Body of pancreas (tissue), 4 donors: ENCODE measurements around the gene CDH16. TPM values are rescaled to one million over a fixed set of nuclear protein-coding genes. Genes with fewer than 3 reads are reported as not detected.

Experiments used
- ATAC-seq: fragments of 150-250 bp; one replicate; pipeline ENCODE4 v1.9.1; 2016
- DNase-seq, 4 donors: peaks; one replicate each; pipeline ENCODE4 v3.0.0-alpha.2; 2019
- H3K27ac ChIP-seq, 4 donors: fragments of 200-600 bp; sonication (generic); 1 replicate in 3 of 4; 2 replicates in 1 of 4; pipeline versions ENCODE4 v1.5.1 to v1.6.1; 2016 to 2019; ENCODE audit warnings: mild to moderate bottlenecking in 1 of 4, mixed read lengths in 1 of 4, moderate library complexity in 1 of 4
- H3K27me3 ChIP-seq, 2 donors: fragments of 200-600 bp; sonication (generic); one replicate each; pipeline ENCODE4 v1.6.0; 2016; ENCODE audit warnings: mild to moderate bottlenecking in 1 of 2
- H3K36me3 ChIP-seq, 2 donors: fragments of 200-600 bp; sonication (generic); replicated peaks in 1 of 2; 2 replicates each; pipeline ENCODE4 v1.5.1; 2016; ENCODE audit warnings: low read depth in 2 of 2; ENCODE audit not compliant: insufficient read depth in 1 of 2
- H3K4me1 ChIP-seq: fragments of 200-600 bp; sonication (generic); one replicate; pipeline ENCODE4 v1.6.0; 2016
- H3K4me3 ChIP-seq, 2 donors: fragments of 200-600 bp; sonication (generic); 1 replicate in 1 of 2; 2 replicates in 1 of 2; pipeline ENCODE4 v1.5.1; 2016 to 2019
- H3K9me3 ChIP-seq, 3 donors: fragments of 200-600 bp; sonication (generic); 1 replicate in 2 of 3; 2 replicates in 1 of 3; pipeline ENCODE4 v1.5.1; 2016
- CTCF ChIP-seq, 7 experiments: fragments of 450-650 bp in 4 of 7; fragments of 200-600 bp in 3 of 7; sonication (generic) in 3 of 7; IDR thresholded peaks; one replicate each; pipeline ENCODE4 v1.5.1; 2016 to 2019; ENCODE audit warnings: antibody characterized with exemption in 7 of 7
- POLR2A ChIP-seq, 3 donors: fragments of 450-650 bp; IDR thresholded peaks; one replicate each; pipeline ENCODE4 v1.6.1; 2016; ENCODE audit warnings: antibody characterized with exemption in 3 of 3, mild to moderate bottlenecking in 2 of 3
- WGBS, 2 donors: methylation state at CpG; one replicate each; pipeline ENCODE4 v1.1.5; 2017; 5-methylcytosine and 5-hydroxymethylcytosine counted together
- intact Hi-C: fragments of 100-400 bp; cut with DNase I; formaldehyde crosslinking; loops from one replicate; pipeline ENCODE4 v1.15.1; 2023
- total RNA-seq, 2 donors: library from RNA; depleted of rRNA; stranded (reverse); fragments of >200 nt; gene quantifications; one replicate each; pipeline ENCODE4 v1.1.0, GENCODE V29; 2016

Gene CDH16
- total RNA-seq, 2 donors from 2014 or later: not detected

GRCh38 chr16:66925322-66925840, 6.7 kb upstream of the CDH16 start, which contains the start of gene RRAD:
RRAD (minus strand) TSS chr16:66925535; CDS start chr16:66925179, 356 bp downstream.
- DNase-seq: no peak
- intact Hi-C loops: no loop called here
- 11 to 47% methylated on average over 12 to 36 of the region's 42 CpGs for WGBS, 2 donors
- H3K9me3 ChIP-seq: no peaks in the 10 kb centered on the region
- peak; percentile 10 for ATAC-seq
- no peak within 1 kb of the TSS for H3K27ac ChIP-seq
- peaks cover 0 to 12% of the 10 kb centered on the region in 2 donors for H3K27me3 ChIP-seq
- peaks cover 19% of the 10 kb centered on the region for H3K4me1 ChIP-seq
- H3K4me3 ChIP-seq: no peak within 1 kb of the TSS
- peak in 1 of 3 donors; percentile 11 for TF ChIP-seq POLR2A (IDR thresholded peaks at IDR 0.05)
- TF ChIP-seq CTCF (IDR thresholded peaks at IDR 0.05): no peak
- no peaks in the 10 kb centered on the region for H3K36me3 ChIP-seq

- TF ChIP-seq POLR2A (IDR thresholded peaks at IDR 0.05) (no peak), CTCF (IDR thresholded peaks at IDR 0.05) (peak in 3 of 7 experiments; percentile 17 to 49 (median 39))
- peak; percentile 57 for ATAC-seq
- peak in 2 of 4 donors; percentile 30 to 47 for DNase-seq
- H3K27me3 ChIP-seq: peaks cover 0 to 12% of the 10 kb centered on the region in 2 donors
- 9 to 37% methylated on average over 18 to 64 of the region's 72 CpGs for WGBS, 2 donors
- no peak overlapping the region for H3K4me3 ChIP-seq
- no peaks in the 10 kb centered on the region for H3K36me3 ChIP-seq
- no peaks in the 10 kb centered on the region for H3K9me3 ChIP-seq
- H3K4me1 ChIP-seq: peaks cover 19% of the 10 kb centered on the region
- intact Hi-C loops: no loop called here
- no peak overlapping the region for H3K27ac ChIP-seq
These were observed 6.0 kb upstream of the CDH16 start for GRCh38 chr16:66924527-66925321.

- WGBS, 2 donors: 56 to 58% methylated on average over 3 of the region's 3 CpGs
- DNase-seq (no peak), ATAC-seq (no peak)
- Histone ChIP-seq H3K4me3 (no peak overlapping the region), H3K36me3 (no peaks in the 10 kb centered on the region), H3K4me1 (peaks cover 19% of the 10 kb centered on the region), H3K27me3 (peaks cover 0 to 12% of the 10 kb centered on the region in 2 donors), H3K9me3 (no peaks in the 10 kb centered on the region), H3K27ac (no peak overlapping the region)
- TF ChIP-seq POLR2A (IDR thresholded peaks at IDR 0.05) (no peak), CTCF (IDR thresholded peaks at IDR 0.05) (no peak)
- intact Hi-C loops: no loop called here
These were observed 5.2 kb upstream of the CDH16 start for GRCh38 chr16:66923866-66924265.

GRCh38 chr16:66923247-66923731, 4.6 kb upstream of the CDH16 start:
- DNase-seq (peak in 1 of 4 donors; percentile 27), ATAC-seq (peak; percentile 46)
- no peak for TF ChIP-seq POLR2A (IDR thresholded peaks at IDR 0.05)
- TF ChIP-seq CTCF (IDR thresholded peaks at IDR 0.05): no peak
- WGBS, 2 donors: 55 to 66% methylated on average over 17 to 18 of the region's 18 CpGs
- H3K4me1 ChIP-seq: peaks cover 19% of the 10 kb centered on the region
- no peak overlapping the region for H3K27ac ChIP-seq
- peaks cover 0 to 12% of the 10 kb centered on the region in 2 donors for H3K27me3 ChIP-seq
- intact Hi-C loops: no loop called here
- no peaks in the 10 kb centered on the region for H3K9me3 ChIP-seq
- H3K4me3 ChIP-seq: no peak overlapping the region
- H3K36me3 ChIP-seq: no peaks in the 10 kb centered on the region
